ENCODE results near the gene MYL12B. TPM values are rescaled to one million over a fixed set of nuclear protein-coding genes. Genes with fewer than 3 reads are reported as not detected.
"Not testable (repeated sequence)": the region's sequence is repeated elsewhere in the genome, so short reads cannot be mapped to it uniquely, and the experiment has no call there.

The MYL12B gene
- total RNA-seq, 6 experiments from 2014 or later: 113 to 281 (median 185) TPM

- no peak for ATAC-seq
- Histone ChIP-seq H3K27ac (no peak overlapping the region), H3K4me1 (peaks cover 0 to 57% (median 19%) of the 10 kb centered on the region in 4 donors), H3K4me3 (no peak overlapping the region), H3K9me3 (no peaks in the 10 kb centered on the region), H3K36me3 (peaks cover 0 to 22% (median 10%) of the 10 kb centered on the region in 4 donors), H3K27me3 (no peaks in the 10 kb centered on the region)
- WGBS (ENCODE audit: insufficient coverage, low coverage, low lambda C conversion rate, missing lambda C conversion rate): 86% methylated on average over 1 of the region's 1 CpG
- intact Hi-C loops (cut with DNase I): no loop called here
- no peak for DNase-seq
- no peak for TF ChIP-seq POLR2A (IDR thresholded peaks at IDR 0.05)
- TF ChIP-seq CTCF (IDR thresholded peaks at IDR 0.05): no peak
These were observed 8.0 kb downstream of the MYL12B start for GRCh38 chr18:3269914-3270299.

GRCh38 chr18:3273042-3273441, 11.1 kb downstream of the MYL12B start:
- H3K9me3 ChIP-seq: no peaks in the 10 kb centered on the region
- no peak for TF ChIP-seq POLR2A (IDR thresholded peaks at IDR 0.05)
- TF ChIP-seq CTCF (IDR thresholded peaks at IDR 0.05): no peak
- peaks cover 0 to 31% (median 9%) of the 10 kb centered on the region in 4 donors for H3K4me1 ChIP-seq
- no peaks in the 10 kb centered on the region for H3K27me3 ChIP-seq
- no peak overlapping the region for H3K4me3 ChIP-seq
- intact Hi-C loops (cut with DNase I): no loop called here
- no peak for ATAC-seq
- no peak overlapping the region for H3K27ac ChIP-seq
- 51% methylated on average over 3 of the region's 3 CpGs for WGBS (ENCODE audit: insufficient coverage, low coverage, low lambda C conversion rate, missing lambda C conversion rate)
- no peak for DNase-seq
- H3K36me3 ChIP-seq: peaks cover 0 to 53% (median 17%) of the 10 kb centered on the region in 4 donors

GRCh38 chr18:3277643-3278213, 15.8 kb downstream of the MYL12B start:
- DNase-seq; H3K27me3 ChIP-seq; H3K9me3 ChIP-seq; H3K4me1 ChIP-seq; intact Hi-C loops (cut with DNase I); ATAC-seq; H3K27ac ChIP-seq; H3K4me3 ChIP-seq: not testable (repeated sequence)
- peaks cover 0 to 56% (median 19%) of the 10 kb centered on the region in 4 donors for H3K36me3 ChIP-seq
- WGBS (ENCODE audit: insufficient coverage, low coverage, low lambda C conversion rate, missing lambda C conversion rate): 69% methylated on average over 7 of the region's 7 CpGs

- no peaks in the 10 kb centered on the region for H3K9me3 ChIP-seq
- DNase-seq: no peak
- no peak overlapping the region for H3K4me3 ChIP-seq
- H3K27ac ChIP-seq: no peak overlapping the region
- intact Hi-C loops (cut with DNase I): loop anchor here in 1 of 2 donors (10.0 kb wide), 2 partner anchors 305 to 385 kb away; no protein-coding TSS in a partner anchor
- no peaks in the 10 kb centered on the region for H3K27me3 ChIP-seq
- 16% methylated on average over 14 of the region's 14 CpGs for WGBS (ENCODE audit: insufficient coverage, low coverage, low lambda C conversion rate, missing lambda C conversion rate)
- peaks cover 0 to 5% (median 0%) of the 10 kb centered on the region in 4 donors for H3K4me1 ChIP-seq
- H3K36me3 ChIP-seq: peaks cover 0 to 39% (median 11%) of the 10 kb centered on the region in 4 donors
- peak in 3 of 4 donors; percentile 7 to 53 (median 37) for ATAC-seq
- TF ChIP-seq POLR2A (IDR thresholded peaks at IDR 0.05): no peak
- no peak for TF ChIP-seq CTCF (IDR thresholded peaks at IDR 0.05)
These were observed 17.6 kb downstream of the MYL12B start for GRCh38 chr18:3279201-3280185.

Measured in right lobe of liver (tissue), 6 donors.